HG03378 (cell line): Measurements from ENCODE around the gene AGAP1.

Experiments used
- ATAC-seq: cut with Tn5 transposase; IDR thresholded peaks from one replicate; pipeline ENCODE4 v1.9.1; 2021; ENCODE audit warnings: mild to moderate bottlenecking, moderate library complexity; ENCODE audit not compliant: unreplicated experiment

The AGAP1 gene

DNA sequence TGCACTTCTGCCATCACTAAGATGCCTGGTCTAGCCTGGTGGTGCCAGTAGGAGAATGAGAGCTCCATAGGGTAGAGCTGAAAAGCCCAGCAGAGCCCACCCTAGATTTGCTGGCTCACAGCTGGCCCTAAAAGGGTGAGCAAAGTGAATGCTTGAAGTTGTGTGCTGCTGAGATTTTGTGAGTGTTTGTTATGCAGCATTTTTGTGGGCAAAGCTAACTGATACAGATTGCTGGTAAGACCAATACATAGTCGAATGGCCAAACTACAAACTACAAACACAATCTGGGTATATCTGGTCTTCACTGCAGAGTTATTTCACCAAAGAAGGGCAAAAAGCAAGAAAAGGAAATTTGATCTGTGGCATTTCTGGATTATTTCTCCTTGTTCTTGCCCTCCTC lies 7.1 kb upstream of the AGAP1 start:
- no peak for ATAC-seq

- no peak for ATAC-seq
Measured at GRCh38 chr2:235489897-235490296, 3.9 kb upstream of the AGAP1 start.

DNA sequence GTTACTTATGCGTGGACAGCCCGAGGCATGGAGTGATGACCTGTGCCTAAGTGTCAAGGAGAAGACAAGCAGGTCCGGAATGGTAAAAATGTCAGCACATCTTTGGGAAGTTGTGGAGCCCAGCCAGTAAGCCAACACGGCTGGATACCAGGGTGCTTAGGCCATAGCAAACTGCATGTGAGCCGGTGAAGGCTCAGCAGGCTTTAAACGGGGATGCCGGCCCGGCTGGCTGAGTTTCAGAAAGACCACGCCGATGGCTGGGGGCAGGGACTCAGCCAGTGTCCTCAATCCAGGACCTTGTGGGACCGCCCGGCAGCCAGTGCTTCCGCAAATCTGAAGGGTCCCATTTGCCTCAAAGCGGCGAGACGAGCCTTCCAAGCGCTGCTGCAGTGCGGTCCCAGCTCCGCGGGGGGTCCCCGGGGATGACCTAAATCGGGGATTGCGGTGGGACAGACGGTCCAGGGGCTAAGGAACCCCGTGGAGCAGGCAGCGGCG lies 946 bp upstream of the AGAP1 start:
- ATAC-seq = no peak

DNA sequence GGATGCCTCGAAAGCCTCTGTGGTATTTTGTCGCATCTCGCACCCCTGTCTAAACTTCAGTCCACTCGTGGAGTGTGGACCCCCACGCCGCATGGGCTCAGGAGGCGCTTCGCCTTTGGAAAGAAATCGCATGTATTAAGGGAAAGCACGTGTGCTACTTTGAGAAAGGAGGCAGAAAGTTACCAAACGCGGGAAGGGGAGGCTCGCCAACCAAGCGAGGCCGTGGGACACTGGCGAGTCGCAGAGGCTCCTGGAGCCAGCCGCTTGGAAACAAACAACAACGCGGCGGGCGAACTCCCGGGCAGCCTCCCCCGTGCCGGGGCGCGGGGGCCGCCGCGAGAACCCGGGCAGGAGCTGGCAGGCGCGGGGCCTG lies 455 bp upstream of the AGAP1 start:
- no peak for ATAC-seq

GRCh38 chr2:235494716-235495372 lies 1.0 kb downstream of the AGAP1 start:
- ATAC-seq = no peak

DNA sequence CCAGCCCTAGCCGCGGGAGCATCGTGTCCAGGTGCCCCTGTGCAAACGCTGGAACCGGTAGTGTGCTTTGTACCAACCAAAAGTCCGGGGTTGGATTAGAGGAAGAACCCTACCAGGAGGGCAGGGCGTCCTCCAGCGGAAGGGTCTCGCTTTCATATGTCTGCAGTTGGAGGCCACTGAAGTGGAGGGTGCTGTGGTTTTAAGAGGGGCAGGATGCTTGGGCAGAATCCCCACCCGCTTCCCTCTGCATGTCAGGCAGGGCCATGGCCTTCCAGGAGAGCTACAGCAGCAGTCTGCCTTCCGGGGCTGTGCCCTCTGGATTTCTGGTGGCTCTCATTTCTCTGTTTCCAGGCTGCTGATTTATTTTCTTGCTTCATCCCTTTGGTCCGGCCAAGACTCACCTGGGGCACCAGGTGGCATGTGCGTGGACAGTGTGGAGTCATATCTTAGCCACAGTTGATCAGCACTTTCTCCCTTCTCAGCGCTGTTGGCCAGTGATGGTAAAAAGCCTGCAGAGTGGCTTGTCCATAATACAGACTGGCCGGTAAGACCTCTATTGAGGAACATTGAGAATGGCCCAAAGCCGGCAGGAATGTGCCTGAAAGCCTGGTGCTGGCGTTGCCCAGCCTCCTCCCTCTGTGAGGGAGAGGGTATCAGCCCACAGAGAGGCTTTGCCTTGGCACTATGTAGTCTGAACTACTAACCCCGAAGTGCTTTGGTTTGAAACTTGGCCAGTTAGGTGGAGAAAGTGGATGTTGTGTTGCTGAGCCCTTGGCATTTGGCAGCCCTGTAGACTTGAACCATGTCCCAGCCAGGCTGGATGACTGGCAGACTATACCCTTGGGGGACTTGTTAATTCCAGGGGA lies 1.8 kb downstream of the AGAP1 start:
- no peak for ATAC-seq

DNA sequence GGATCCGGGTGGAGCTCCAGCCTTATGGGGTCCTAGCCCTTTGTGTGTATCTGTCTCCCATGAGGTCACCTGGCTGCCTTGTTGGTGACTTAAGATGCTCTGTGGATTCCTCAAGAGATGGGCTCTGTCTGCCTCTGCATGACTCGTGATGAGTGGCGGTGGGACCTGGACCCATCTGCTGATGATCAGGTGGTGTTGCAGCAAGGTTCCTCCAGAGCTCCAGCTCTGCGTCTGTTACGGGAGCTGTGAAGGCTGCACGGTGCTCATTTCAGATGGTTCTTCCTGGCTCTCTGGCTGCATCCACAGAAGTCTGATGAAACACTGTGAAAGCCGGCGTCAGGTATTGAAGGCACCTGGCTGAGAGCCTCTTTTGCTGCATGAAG lies 2.4 kb downstream of the AGAP1 start:
- ATAC-seq = no peak

DNA sequence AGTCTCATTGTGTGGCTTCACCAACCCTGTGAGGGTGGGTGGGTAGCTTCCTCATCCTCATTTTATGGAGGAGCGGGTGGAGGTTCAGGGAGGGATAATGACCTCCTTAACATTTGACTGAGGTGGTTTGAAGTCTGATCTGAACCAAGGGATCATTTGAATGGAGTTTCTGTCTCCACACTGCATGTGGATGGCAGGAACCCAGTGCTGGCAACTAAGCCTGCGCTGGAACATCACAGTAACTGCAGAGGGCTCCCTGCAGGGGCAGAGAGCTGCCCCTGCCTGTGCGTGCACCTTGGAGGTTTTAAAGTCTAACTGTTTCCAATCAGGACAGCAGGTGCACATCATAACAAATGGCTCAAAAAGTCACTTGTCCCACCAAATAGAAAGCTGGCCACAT lies 3.3 kb downstream of the AGAP1 start:
- ATAC-seq = no peak

DNA sequence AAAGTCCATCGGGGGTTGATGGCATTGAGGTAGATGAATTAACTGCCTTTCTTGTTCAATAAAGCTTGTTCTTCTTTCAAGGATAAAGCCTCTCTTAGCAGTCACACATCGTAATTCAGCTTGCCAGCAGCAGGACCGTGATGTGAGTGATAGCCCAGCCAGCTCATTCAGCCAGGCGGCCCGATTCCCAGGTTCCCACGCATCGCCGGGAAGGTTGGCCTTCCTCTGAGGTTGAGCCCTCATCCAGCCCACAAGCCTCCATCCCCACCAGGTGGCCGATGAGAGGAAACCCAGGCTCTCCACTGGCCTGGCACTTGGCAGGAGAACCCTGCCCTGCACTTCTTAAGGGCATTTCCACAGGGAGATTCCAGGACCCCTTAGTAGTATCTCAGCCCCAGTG lies 4.7 kb downstream of the AGAP1 start:
- no peak for ATAC-seq

GRCh38 chr2:235498946-235499812 lies 5.3 kb downstream of the AGAP1 start:
- no peak for ATAC-seq

GRCh38 chr2:235500110-235500760 lies 6.4 kb downstream of the AGAP1 start:
- no peak for ATAC-seq

GRCh38 chr2:235500761-235501672 lies 7.2 kb downstream of the AGAP1 start:
- ATAC-seq = no peak

GRCh38 chr2:235501673-235502031 lies 7.8 kb downstream of the AGAP1 start:
- ATAC-seq = no peak

DNA sequence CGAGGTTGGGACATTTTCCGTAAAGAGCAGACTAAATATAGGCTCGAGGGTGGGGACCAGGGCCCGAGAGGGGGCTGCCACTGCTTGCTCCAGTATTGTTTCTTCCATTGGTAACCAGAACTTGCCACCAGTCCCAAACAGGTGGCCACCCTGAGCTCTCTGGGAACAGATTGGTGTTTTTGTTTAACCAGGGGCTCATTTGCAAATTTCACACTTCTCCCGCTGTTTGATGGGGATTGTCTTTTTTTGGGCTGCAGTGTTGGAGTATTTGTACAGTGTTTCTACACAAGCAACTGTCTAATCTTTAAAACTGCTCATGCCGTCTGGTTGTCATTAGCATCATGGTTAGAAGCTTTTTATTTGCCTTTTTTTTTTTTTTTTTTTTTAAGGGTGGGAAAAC lies 8.5 kb downstream of the AGAP1 start:
- ATAC-seq = no peak

DNA sequence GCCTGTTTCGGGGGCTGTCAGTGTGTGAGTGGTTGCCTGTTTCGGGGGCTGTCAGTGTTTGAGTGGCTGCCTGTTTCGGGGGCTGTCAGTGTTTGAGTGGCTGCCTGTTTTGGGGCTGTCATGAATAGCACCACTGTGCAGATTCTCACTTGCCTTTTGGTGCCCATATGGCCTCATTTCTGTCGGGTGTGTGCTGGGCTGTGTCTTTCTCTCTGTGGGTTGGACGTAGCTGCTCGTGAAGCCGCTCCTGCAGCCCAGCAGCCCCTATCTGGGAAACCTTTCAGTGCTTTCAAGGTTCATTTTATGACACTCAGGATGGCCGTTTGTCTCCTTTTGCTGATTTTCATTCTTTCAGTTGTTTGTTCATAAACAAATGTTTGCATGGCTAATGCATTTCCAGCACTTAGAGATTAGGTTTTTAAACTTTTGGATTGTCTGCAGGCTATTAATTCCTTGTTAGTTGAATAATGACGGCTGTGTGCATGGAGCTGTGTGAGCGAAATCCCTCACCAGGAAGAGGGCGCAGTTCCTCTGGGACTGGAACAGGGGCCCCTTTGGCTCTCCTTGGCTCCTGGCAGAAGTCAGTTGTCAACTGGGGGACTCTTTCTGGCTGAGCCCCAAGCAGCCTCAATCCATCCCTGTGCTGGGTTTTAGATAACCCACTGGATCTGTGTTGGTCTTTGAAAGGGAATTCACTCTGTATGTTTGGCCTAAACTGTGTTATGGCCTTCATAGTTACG lies 10.8 kb downstream of the AGAP1 start:
- ATAC-seq = no peak

DNA sequence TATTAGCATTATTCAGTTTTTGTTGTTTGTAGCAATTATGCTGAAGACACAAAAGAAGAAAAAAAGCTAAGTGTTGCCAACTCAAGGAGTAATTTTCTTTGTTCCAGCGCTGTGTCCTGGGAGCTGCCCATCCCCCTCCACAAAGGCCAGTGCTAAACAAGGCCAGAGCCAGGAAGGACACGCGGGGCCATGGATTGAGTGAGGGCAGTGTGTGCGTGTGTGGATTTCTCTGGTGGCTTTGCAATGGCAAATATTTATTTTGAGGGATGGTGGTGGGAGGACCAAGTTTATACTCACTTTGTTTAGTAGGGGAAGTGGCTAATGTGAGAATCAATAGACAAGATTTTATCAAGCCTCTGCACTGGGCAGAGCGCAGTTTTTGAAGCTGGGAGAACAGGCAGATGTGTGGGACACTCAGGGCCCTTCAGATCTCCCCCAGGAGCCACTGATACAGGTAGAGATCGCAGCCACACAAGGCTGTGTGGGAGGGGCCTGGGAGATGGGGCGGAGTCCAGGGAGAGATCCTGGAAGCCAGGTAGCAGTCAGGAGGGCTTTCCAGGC lies 11.4 kb downstream of the AGAP1 start:
- ATAC-seq = no peak

- ATAC-seq = no peak
Measured at GRCh38 chr2:235506291-235506996, 12.6 kb downstream of the AGAP1 start.

- no peak for ATAC-seq
Measured at GRCh38 chr2:235506997-235507615, 13.3 kb downstream of the AGAP1 start.
